Neural cell (in vitro differentiated cells): ENCODE measurements around the gene MCRIP1.

Source experiments
- EP300 ChIP-seq: fragments of 450-650 bp; conservative IDR thresholded peaks from 2 replicates; pipeline ENCODE4 v1.6.1; 2014; ENCODE audit warnings: antibody characterized with exemption, mild to moderate bottlenecking, moderate library complexity; ENCODE audit not compliant: poor library complexity, severe bottlenecking
- EZH2 ChIP-seq: fragments of 200-600, 300-800 bp; shearing (Covaris generic), sonication (generic); IDR thresholded peaks from 2 replicates; pipeline ENCODE4 v1.6.1; 2014; ENCODE audit warnings: antibody characterized with exemption, low read length, borderline replicate concordance, mild to moderate bottlenecking; ENCODE audit not compliant: insufficient read depth, poor library complexity, severe bottlenecking
- MXI1 ChIP-seq: fragments of 450-650 bp; conservative IDR thresholded peaks from 2 replicates; pipeline ENCODE4 v1.6.1; 2014; ENCODE audit warnings: antibody characterized with exemption, mild to moderate bottlenecking; ENCODE audit not compliant: poor library complexity, severe bottlenecking
- POLR2AphosphoS5 ChIP-seq: IDR thresholded peaks from 2 replicates; pipeline ENCODE4 v1.6.1; 2012
- SMC3 ChIP-seq: fragments of 450-650 bp; conservative IDR thresholded peaks from 2 replicates; pipeline ENCODE4 v1.6.1; 2014; ENCODE audit warnings: antibody characterized with exemption, mild to moderate bottlenecking, moderate library complexity; ENCODE audit not compliant: poor library complexity
- TF ChIP-seq, protein P1 (sequence below): fragments of 450-650 bp; IDR thresholded peaks from 2 replicates; pipeline ENCODE4 v1.5.1; 2014; ENCODE audit warnings: antibody characterized with exemption, mild to moderate bottlenecking, moderate library complexity; ENCODE audit not compliant: poor library complexity, severe bottlenecking
- TF ChIP-seq, protein P2 (sequence below): IDR thresholded peaks from 2 replicates; pipeline ENCODE4 v1.6.1; 2012; ENCODE audit warnings: borderline replicate concordance

DNA sequence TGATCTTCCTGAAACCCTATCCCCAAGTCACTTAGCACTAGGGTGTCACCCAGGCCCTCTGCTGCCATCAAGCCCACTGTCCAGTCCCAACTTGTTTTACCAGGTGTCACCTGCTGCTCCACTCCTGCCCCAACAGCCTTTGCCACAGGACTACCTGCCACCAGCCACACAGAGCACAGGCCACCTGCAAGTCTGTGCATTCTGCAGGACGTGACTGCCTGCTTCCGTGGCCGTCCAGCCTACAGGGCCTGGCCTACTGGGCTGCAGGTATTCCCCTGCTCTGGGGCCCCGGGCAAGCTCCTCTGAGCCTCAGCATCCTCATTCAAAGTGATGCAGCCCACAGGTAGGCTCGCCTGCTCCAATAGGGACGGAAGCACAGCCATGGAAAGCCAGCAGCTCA is 3.2 kb downstream of the MCRIP1 start:
- TF ChIP-seq, protein P1, sequence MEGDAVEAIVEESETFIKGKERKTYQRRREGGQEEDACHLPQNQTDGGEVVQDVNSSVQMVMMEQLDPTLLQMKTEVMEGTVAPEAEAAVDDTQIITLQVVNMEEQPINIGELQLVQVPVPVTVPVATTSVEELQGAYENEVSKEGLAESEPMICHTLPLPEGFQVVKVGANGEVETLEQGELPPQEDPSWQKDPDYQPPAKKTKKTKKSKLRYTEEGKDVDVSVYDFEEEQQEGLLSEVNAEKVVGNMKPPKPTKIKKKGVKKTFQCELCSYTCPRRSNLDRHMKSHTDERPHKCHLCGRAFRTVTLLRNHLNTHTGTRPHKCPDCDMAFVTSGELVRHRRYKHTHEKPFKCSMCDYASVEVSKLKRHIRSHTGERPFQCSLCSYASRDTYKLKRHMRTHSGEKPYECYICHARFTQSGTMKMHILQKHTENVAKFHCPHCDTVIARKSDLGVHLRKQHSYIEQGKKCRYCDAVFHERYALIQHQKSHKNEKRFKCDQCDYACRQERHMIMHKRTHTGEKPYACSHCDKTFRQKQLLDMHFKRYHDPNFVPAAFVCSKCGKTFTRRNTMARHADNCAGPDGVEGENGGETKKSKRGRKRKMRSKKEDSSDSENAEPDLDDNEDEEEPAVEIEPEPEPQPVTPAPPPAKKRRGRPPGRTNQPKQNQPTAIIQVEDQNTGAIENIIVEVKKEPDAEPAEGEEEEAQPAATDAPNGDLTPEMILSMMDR, result no peak
- TF ChIP-seq EP300 (no peak), EZH2 (no peak), SMC3 (no peak), POLR2AphosphoS5 (no peak), MXI1 (no peak)
- TF ChIP-seq, protein P2, sequence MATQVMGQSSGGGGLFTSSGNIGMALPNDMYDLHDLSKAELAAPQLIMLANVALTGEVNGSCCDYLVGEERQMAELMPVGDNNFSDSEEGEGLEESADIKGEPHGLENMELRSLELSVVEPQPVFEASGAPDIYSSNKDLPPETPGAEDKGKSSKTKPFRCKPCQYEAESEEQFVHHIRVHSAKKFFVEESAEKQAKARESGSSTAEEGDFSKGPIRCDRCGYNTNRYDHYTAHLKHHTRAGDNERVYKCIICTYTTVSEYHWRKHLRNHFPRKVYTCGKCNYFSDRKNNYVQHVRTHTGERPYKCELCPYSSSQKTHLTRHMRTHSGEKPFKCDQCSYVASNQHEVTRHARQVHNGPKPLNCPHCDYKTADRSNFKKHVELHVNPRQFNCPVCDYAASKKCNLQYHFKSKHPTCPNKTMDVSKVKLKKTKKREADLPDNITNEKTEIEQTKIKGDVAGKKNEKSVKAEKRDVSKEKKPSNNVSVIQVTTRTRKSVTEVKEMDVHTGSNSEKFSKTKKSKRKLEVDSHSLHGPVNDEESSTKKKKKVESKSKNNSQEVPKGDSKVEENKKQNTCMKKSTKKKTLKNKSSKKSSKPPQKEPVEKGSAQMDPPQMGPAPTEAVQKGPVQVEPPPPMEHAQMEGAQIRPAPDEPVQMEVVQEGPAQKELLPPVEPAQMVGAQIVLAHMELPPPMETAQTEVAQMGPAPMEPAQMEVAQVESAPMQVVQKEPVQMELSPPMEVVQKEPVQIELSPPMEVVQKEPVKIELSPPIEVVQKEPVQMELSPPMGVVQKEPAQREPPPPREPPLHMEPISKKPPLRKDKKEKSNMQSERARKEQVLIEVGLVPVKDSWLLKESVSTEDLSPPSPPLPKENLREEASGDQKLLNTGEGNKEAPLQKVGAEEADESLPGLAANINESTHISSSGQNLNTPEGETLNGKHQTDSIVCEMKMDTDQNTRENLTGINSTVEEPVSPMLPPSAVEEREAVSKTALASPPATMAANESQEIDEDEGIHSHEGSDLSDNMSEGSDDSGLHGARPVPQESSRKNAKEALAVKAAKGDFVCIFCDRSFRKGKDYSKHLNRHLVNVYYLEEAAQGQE, result no peak
